Activated naive CD4-positive, alpha-beta T cell treated with Interleukin-2 at 50 U/mL for 16 hours (primary cell): ENCODE results near the gene CYB561.
A peak's percentile ranks its signal among the peaks of the same experiment; 100 is the strongest.
"Not testable (repeated sequence)": the region's sequence is repeated elsewhere in the genome, so short reads cannot be mapped to it uniquely, and the experiment has no call there.

Source experiments
- DNase-seq: peaks from one replicate; pipeline ENCODE4 v3.0.0-alpha.2; 2020

Gene CYB561

GRCh38 chr17:63478814-63479494, 32.8 kb upstream of the CYB561 start:
- peak; percentile 84 for DNase-seq

GRCh38 chr17:63477480-63478440, 31.7 kb upstream of the CYB561 start:
- DNase-seq = no peak

GRCh38 chr17:63476854-63477479, 30.9 kb upstream of the CYB561 start, which contains the start of gene ACE:
TSS of gene ACE (plus strand) at chr17:63477061. CDS start at chr17:63477095, 34 bp downstream.
- DNase-seq = peak; percentile 51

GRCh38 chr17:63476459-63476853, 30.4 kb upstream of the CYB561 start:
- peak; percentile 27 for DNase-seq

GRCh38 chr17:63475491-63476412, 29.6 kb upstream of the CYB561 start:
- DNase-seq = no peak

GRCh38 chr17:63474586-63475460, 28.7 kb upstream of the CYB561 start:
- no peak for DNase-seq

- DNase-seq = no peak
Measured at GRCh38 chr17:63474174-63474573, 28.1 kb upstream of the CYB561 start.

- DNase-seq = not testable (repeated sequence)
Measured at GRCh38 chr17:63468099-63468498, 22.0 kb upstream of the CYB561 start.

GRCh38 chr17:63464691-63465236, 18.7 kb upstream of the CYB561 start:
- DNase-seq = no peak

GRCh38 chr17:63463771-63464170, 17.7 kb upstream of the CYB561 start:
- DNase-seq = no peak

GRCh38 chr17:63460018-63460417, 13.9 kb upstream of the CYB561 start:
- DNase-seq = no peak

GRCh38 chr17:63458478-63458877, 12.4 kb upstream of the CYB561 start:
- DNase-seq = no peak

GRCh38 chr17:63455417-63455816, 9.3 kb upstream of the CYB561 start:
- DNase-seq = no peak

- no peak for DNase-seq
Measured at GRCh38 chr17:63454915-63455314, 8.8 kb upstream of the CYB561 start.

- DNase-seq = not testable (repeated sequence)
Measured at GRCh38 chr17:63454357-63454756, 8.3 kb upstream of the CYB561 start.

- no peak for DNase-seq
Measured at GRCh38 chr17:63452962-63453551, 7.0 kb upstream of the CYB561 start.

- DNase-seq = no peak
Measured at GRCh38 chr17:63452046-63452961, 6.2 kb upstream of the CYB561 start.

GRCh38 chr17:63451150-63451549, 5.0 kb upstream of the CYB561 start:
- DNase-seq = no peak

- peak; percentile 29 for DNase-seq
Measured at GRCh38 chr17:63450551-63450950, 4.4 kb upstream of the CYB561 start.
